Measurements from ENCODE around the gene KCNH4. TPM values are rescaled to one million over a fixed set of nuclear protein-coding genes. Genes with fewer than 3 reads are reported as not detected.

Gene KCNH4
- polyA plus RNA-seq, 12 donors, result 0.05 to 0.07 (median 0.07) TPM; not detected in 9

- DNase-seq, result no peak
Measured at GRCh38 chr17:42118545-42118944, 62.4 kb downstream of the KCNH4 start.

GRCh38 chr17:42118126-42118510, 62.8 kb downstream of the KCNH4 start:
- no peak for DNase-seq

GRCh38 chr17:42117397-42118125, 63.4 kb downstream of the KCNH4 start:
- no peak for DNase-seq

- peak; percentile 74 for DNase-seq
Measured at GRCh38 chr17:42116705-42117396, 64.1 kb downstream of the KCNH4 start.

- DNase-seq, result no peak
Measured at GRCh38 chr17:42114118-42114517, 66.8 kb downstream of the KCNH4 start.

- DNase-seq, result no peak
Measured at GRCh38 chr17:42113293-42114069, 67.5 kb downstream of the KCNH4 start.

- peak; percentile 89 for DNase-seq
Measured at GRCh38 chr17:42112552-42113176, 68.3 kb downstream of the KCNH4 start, which contains the start of gene DHX58. TSS of gene DHX58 (minus strand) at chr17:42112714. CDS start at chr17:42111892, 822 bp downstream.

GRCh38 chr17:42111871-42112551, 68.9 kb downstream of the KCNH4 start:
- DNase-seq, result no peak

- no peak for DNase-seq
Measured at GRCh38 chr17:42111265-42111636, 69.7 kb downstream of the KCNH4 start.

- no peak for DNase-seq
Measured at GRCh38 chr17:42110301-42111264, 70.4 kb downstream of the KCNH4 start.

GRCh38 chr17:42109086-42109485, 71.9 kb downstream of the KCNH4 start:
- no peak for DNase-seq

- no peak for DNase-seq
Measured at GRCh38 chr17:42107597-42108576, 73.1 kb downstream of the KCNH4 start.

GRCh38 chr17:42107124-42107523, 73.8 kb downstream of the KCNH4 start:
- no peak for DNase-seq

Other genes starting within 250 kb of the KCNH4 start
- gene CNP, start 214.3 kb downstream of the KCNH4 start, polyA plus RNA-seq (ENCODE audit: insufficient read length in 12 of 12), result 10 to 100 TPM in 11 of 12 donors, not detected in 1; 30.9 to 69.5 (median 42.6) TPM
- gene DNAJC7, start 163.7 kb downstream of the KCNH4 start, polyA plus RNA-seq (ENCODE audit: insufficient read length in 12 of 12), result 100 to 1,000 TPM in 3 of 12 donors, 10 to 100 TPM in 8, not detected in 1; 57.5 to 126 (median 94.3) TPM
- gene NKIRAS2, start 161.1 kb downstream of the KCNH4 start, polyA plus RNA-seq (ENCODE audit: insufficient read length in 12 of 12), result 10 to 100 TPM in 11 of 12 donors, not detected in 1; 31.0 to 65.9 (median 39.6) TPM
- gene C17orf113, start 130.5 kb downstream of the KCNH4 start, polyA plus RNA-seq (ENCODE audit: insufficient read length in 12 of 12), result 1 to 10 TPM in 6 of 12 donors, under 1 TPM in 4, not detected in 2; 0.72 to 1.8 (median 1.2) TPM
- gene ZNF385C, start 82.7 kb downstream of the KCNH4 start, polyA plus RNA-seq (ENCODE audit: insufficient read length in 12 of 12), result 10 to 100 TPM in 2 of 12 donors, 1 to 10 TPM in 8, not detected in 2; 4.1 to 12.2 (median 6.5) TPM
- 10 to 100 TPM in 1 of 12 donors, 1 to 10 TPM in 10, not detected in 1; 2.3 to 12.1 (median 5.3) TPM for gene DHX58, start 68.4 kb downstream of the KCNH4 start, polyA plus RNA-seq (ENCODE audit: insufficient read length in 12 of 12)
- gene KAT2A, start 59.8 kb downstream of the KCNH4 start, polyA plus RNA-seq (ENCODE audit: insufficient read length in 12 of 12), result 10 to 100 TPM in 11 of 12 donors, not detected in 1; 34.3 to 69.5 (median 40.3) TPM
- gene HSPB9, start 58.3 kb downstream of the KCNH4 start, polyA plus RNA-seq (ENCODE audit: insufficient read length in 12 of 12), result under 1 TPM in 10 of 12 donors, not detected in 2; 0.10 to 0.43 (median 0.28) TPM
- 100 to 1,000 TPM in 2 of 12 donors, 10 to 100 TPM in 9, not detected in 1; 47.9 to 136 (median 56.5) TPM for gene RAB5C, start 26.2 kb downstream of the KCNH4 start, polyA plus RNA-seq (ENCODE audit: insufficient read length in 12 of 12)
- under 1 TPM in 2 of 12 donors, not detected in 10; 0.32 to 0.58 TPM for gene HCRT, start 4.3 kb upstream of the KCNH4 start, polyA plus RNA-seq (ENCODE audit: insufficient read length in 12 of 12)
- 10 to 100 TPM in 5 of 12 donors, 1 to 10 TPM in 6, not detected in 1; 8.1 to 14.6 (median 10.0) TPM for gene GHDC, start 13.4 kb upstream of the KCNH4 start, polyA plus RNA-seq (ENCODE audit: insufficient read length in 12 of 12)
- gene STAT5B, start 95.2 kb upstream of the KCNH4 start, polyA plus RNA-seq (ENCODE audit: insufficient read length in 12 of 12), result 10 to 100 TPM in 11 of 12 donors, not detected in 1; 31.5 to 53.1 (median 40.9) TPM
- 10 to 100 TPM in 11 of 12 donors, not detected in 1; 11.9 to 19.6 (median 15.3) TPM for gene STAT5A, start 107.4 kb upstream of the KCNH4 start, polyA plus RNA-seq (ENCODE audit: insufficient read length in 12 of 12)
- gene STAT3, start 207.3 kb upstream of the KCNH4 start, polyA plus RNA-seq (ENCODE audit: insufficient read length in 12 of 12), result 100 to 1,000 TPM in 1 of 12 donors, 10 to 100 TPM in 11; 43.5 to 608 (median 52.9) TPM
- 100 to 1,000 TPM; 209 to 442 (median 249) TPM for gene CAVIN1, start 242.1 kb upstream of the KCNH4 start, polyA plus RNA-seq (ENCODE audit: insufficient read length in 12 of 12)

Data from muscle of arm (tissue), 12 donors.